Uterus (tissue), 2 donors: ENCODE data around the gene BMP4.

Experiments
- CTCF ChIP-seq, 4 experiments: fragments of 200-600 bp in 2 of 4; fragments of 450-650 bp in 2 of 4; sonication (generic) in 2 of 4; IDR thresholded peaks; one replicate each; pipeline ENCODE4 v1.5.1; 2016 to 2019; ENCODE audit warnings: antibody characterized with exemption in 4 of 4, mild to moderate bottlenecking in 2 of 4, moderate library complexity in 1 of 4
- POLR2A ChIP-seq, 2 donors: fragments of 450-650 bp; IDR thresholded peaks; one replicate each; pipeline ENCODE4 v1.6.1; 2016; ENCODE audit warnings: antibody characterized with exemption in 2 of 2, mild to moderate bottlenecking in 1 of 2, moderate library complexity in 1 of 2

- peak in 2 of 4 experiments; percentile 25 to 27 for TF ChIP-seq CTCF (IDR thresholded peaks at IDR 0.05)
- TF ChIP-seq POLR2A (IDR thresholded peaks at IDR 0.05): no peak
These were observed 6.9 kb upstream of the BMP4 start for GRCh38 chr14:53963320-53964227.
